GM06990 (cell line): ENCODE data around the gene CD164L2.
"Not testable (repeated sequence)": the region's sequence is repeated elsewhere in the genome, so short reads cannot be mapped to it uniquely, and the experiment has no call there.

ENCODE experiments used
- DNase-seq: peaks from one replicate; pipeline ENCODE4 v3.0.0-alpha.2; 2011; ENCODE audit not compliant: insufficient read length; ENCODE audit errors: extremely low read depth
- H3K27me3 ChIP-seq: replicated peaks from 2 replicates; pipeline ENCODE4 v1.6.0; 2011; ENCODE audit warnings: low read length; ENCODE audit not compliant: control insufficient read depth, insufficient read depth
- H3K36me3 ChIP-seq: 2 replicates; pipeline ENCODE4 v1.5.1; 2011; ENCODE audit warnings: low read length; ENCODE audit not compliant: control insufficient read depth, insufficient read depth
- H3K4me3 ChIP-seq: replicated peaks from 2 replicates; pipeline ENCODE4 v1.5.1; 2011; ENCODE audit warnings: low read depth, mild to moderate bottlenecking, control low read depth, low read length
- TF ChIP-seq, protein P1 (sequence below): IDR thresholded peaks from 2 replicates; pipeline ENCODE4 v1.5.1; 2011; ENCODE audit warnings: low read length, control low read depth, mild to moderate bottlenecking, inconsistent platforms; ENCODE audit not compliant: insufficient read depth, poor library complexity, severe bottlenecking

CD164L2 gene

DNA sequence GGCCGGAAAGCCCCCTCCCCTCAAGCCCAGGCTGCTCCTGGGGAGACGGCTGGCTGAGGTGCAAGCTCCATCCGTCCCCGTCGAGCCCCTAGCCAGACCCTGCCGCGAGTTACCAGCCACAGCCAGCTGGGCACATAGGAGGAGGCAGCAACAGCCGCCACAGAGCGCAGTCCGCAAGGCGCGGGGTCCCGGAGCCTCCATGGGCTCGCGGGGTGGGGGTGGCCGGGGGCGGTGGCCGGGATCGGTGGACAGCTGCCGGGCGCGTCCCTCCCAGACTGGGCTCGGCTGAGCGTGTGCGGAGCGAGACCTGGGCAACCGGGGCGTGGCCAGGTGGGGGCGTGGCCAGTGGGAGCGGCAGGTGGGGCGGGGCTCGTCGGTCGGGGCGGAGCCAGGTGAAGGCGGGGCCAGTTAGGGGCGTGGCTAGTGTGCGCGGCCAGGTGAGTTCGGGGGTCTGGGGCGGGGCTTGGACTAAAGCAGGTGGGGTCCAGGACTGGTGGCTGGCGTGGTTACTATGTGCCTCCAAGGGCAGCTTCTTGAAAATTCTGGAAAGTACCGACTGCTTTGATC, at the start of gene CD164L2:
Gene CD164L2, minus strand, starts transcription at position 295 of the 567 bp plus-strand sequence. Its CDS starts 94 bp downstream, at position 201.
- no peak for DNase-seq
- Histone ChIP-seq H3K4me3 (no peak within 1 kb of the TSS), H3K27me3 (no peaks in the 10 kb centered on the region; the same call in 1 of the 2 replicates), H3K36me3 (no peaks in the 10 kb centered on the region)
- TF ChIP-seq, protein P1, sequence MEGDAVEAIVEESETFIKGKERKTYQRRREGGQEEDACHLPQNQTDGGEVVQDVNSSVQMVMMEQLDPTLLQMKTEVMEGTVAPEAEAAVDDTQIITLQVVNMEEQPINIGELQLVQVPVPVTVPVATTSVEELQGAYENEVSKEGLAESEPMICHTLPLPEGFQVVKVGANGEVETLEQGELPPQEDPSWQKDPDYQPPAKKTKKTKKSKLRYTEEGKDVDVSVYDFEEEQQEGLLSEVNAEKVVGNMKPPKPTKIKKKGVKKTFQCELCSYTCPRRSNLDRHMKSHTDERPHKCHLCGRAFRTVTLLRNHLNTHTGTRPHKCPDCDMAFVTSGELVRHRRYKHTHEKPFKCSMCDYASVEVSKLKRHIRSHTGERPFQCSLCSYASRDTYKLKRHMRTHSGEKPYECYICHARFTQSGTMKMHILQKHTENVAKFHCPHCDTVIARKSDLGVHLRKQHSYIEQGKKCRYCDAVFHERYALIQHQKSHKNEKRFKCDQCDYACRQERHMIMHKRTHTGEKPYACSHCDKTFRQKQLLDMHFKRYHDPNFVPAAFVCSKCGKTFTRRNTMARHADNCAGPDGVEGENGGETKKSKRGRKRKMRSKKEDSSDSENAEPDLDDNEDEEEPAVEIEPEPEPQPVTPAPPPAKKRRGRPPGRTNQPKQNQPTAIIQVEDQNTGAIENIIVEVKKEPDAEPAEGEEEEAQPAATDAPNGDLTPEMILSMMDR, result no peak

DNA sequence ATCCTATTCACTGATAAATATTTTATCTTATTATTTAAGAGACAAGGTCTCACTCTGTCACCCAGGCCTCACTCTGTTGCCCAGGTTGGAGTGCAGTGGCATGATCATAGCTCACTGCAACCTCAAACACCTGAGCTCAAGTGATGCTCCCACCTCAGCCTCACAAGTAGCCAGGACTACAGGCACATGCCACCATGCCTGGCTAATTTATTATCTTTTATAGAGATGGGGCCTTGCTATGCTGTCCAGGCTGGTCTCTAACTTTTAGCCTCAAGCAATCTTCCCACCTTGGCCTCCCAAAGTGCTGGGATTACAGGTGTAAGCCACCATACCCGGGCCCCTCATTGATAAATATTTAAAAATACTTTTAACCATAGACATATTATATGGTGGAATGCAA, 49.6 kb upstream of the CD164L2 start:
- not testable (repeated sequence) for H3K4me3 ChIP-seq

DNA sequence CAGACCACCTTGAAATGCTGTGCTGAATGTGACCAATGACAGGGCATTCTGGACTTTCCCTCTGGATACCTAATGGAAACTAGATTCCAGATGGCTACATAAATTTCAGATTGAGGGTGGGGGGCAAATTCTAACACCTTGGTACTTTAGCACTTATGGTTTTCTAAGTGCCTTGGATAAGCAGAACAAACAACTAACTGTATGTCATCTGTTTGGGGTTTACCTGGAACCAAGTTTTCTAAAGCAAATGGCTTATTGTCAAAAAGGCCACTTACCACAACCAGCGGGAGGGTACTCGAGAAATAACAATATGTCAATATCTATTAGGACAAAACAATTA, 48.4 kb upstream of the CD164L2 start:
- Histone ChIP-seq H3K27me3 (no peaks in the 10 kb centered on the region), H3K4me3 (no peak overlapping the region), H3K36me3 (peaks cover 4% of the 10 kb centered on the region)
- DNase-seq, result no peak
- TF ChIP-seq, protein P1, result no peak

More for the DNA sequence above, 49.6 kb upstream of the CD164L2 start:
- H3K36me3 ChIP-seq, DNase-seq, H3K27me3 ChIP-seq: not testable (repeated sequence)

DNA sequence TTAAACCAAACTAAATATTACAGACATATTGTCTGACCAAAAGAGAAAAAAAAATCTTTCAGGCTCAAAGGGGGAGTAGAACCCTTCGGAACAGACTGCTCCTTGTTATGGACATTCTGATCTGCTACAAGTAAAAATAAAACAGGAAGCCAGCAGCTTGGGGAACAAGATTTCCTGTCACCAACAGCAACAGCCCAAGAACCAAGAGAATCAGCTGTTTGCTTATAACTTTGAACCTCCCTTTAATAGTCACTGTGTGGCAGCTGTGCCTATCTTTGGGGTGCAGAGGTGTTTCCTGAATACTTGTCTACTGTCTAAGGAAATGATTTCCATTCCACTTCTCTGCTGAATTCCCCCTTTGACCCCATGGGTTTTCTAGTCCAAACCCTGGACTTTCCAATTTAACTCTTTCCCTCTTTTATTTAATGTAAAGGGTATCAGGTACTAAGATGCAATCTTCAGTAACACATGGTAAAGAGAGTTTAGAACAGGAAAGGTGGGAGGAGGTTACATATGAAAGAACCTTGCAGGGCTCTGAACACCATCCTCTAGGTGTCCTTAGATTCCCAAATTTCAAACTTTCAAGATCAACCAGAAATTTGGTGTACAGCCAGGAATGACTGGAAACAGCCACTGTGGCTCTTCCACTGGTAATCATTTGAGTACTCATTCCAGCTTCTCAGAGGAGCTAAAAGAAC, 47.9 kb upstream of the CD164L2 start:
- TF ChIP-seq, protein P1, result no peak
- DNase-seq, result no peak
- H3K27me3 ChIP-seq, result no peaks in the 10 kb centered on the region
- no peak overlapping the region for H3K4me3 ChIP-seq
- H3K36me3 ChIP-seq, result peaks cover 5% of the 10 kb centered on the region

DNA sequence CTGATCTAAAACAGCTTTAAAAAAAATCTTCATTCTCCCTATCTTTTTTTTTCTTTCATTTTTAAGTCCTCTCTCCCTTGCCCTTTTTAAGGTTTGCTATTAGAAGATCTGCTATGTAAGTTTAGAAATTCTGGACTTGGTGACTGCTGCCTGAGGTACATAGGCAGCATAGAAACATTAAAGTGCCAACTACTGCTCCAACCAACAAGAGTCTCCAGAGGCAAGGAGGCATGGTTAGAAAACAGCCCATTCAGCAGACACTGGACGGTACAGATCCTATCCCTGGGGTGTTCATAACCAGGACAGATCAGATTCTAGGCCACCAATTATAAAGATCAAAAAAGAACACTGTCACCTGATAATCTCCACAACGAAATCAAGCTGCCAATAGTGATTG, 45.9 kb upstream of the CD164L2 start:
- H3K4me3 ChIP-seq, result no peak overlapping the region
- H3K27me3 ChIP-seq, result no peaks in the 10 kb centered on the region
- no peak for DNase-seq
- peaks cover 5% of the 10 kb centered on the region for H3K36me3 ChIP-seq
- TF ChIP-seq, protein P1, result no peak

DNA sequence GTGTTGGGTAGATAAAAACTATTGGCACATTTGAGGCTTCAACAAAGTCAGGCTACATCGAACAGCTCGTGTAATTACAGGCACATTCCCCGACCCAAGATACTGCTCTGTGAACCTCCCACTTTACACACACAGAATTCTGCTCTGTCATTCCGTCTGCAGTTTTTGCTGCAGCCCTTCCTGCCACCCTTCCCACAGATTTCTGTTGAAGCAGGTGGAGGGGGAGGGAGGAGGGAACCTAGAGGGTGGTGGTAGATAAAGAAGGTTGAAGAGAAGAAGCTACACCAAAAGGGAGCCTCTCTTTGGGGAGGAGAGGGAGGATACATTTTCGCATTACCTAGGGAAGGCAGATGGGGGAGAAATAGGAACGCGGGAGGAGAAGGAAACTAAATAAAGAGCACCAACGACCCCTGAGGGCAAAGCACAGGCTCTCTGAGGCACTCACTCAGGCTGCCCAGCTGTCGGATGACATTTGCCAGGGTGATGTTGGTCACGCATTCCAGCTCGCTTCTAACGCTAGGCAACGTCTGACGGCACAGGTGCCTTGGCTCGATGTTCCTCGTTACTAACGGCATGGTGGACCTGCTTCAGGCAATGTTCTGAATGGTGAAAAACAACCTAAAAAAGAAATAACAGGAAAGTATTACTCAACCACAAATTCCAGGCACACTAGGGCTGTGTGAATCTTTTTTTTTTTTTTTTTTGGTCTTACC, 45.3 kb upstream of the CD164L2 start:
- peaks cover 5% of the 10 kb centered on the region for H3K36me3 ChIP-seq
- no peaks in the 10 kb centered on the region for H3K27me3 ChIP-seq
- no peak for DNase-seq
- TF ChIP-seq, protein P1, result no peak
- H3K4me3 ChIP-seq, result no peak overlapping the region
